ENCODE data around the gene CDKN2D.

CDKN2D gene

DNA sequence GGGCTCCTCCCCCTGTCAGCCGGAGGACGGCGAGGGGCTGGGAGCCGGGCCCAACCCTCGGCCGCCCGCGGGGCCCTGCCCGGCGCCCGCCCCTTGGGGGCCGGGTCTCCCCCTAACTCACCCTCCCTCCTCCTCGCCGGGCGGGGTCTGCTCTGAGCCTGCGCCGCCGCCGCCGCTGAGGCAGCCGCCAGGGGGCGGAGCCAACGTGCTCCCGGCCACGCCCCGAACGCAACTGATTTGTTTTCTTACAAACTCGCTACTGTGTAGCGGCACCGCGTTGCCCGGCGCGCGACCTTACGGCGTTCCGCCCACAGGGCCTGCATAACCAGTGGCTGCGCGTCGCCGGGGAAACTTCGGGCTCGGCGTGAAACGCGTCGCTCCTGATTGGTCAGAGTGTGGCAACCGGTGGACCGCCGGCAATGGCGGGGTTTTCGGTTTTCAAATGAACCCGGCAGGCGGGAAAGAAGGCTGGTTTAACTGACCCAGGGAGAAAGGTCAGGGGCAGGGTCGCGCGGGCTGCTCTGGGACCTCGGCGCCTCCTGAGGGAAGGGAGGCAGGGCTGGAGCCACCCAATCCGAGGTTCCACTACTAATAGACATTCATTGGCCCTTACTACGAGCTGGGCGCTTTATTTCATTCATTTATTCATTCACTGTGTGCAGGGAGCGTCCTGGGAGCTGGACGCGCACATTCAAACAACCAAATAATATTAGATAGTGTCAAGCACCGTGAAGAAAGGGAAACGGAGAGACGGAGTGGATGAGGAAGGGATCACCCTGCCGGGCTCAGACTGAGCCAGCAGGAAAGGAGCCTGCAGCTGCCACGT lies at the start of gene CDKN2D:
TSS of gene CDKN2D (minus strand) at position 154 of the 826 bp plus-strand sequence. CDS start 326 bp downstream, outside the sequence.
- peak within 1 kb of the TSS; percentile 51 for H3K27ac ChIP-seq
- TF ChIP-seq, protein P1, sequence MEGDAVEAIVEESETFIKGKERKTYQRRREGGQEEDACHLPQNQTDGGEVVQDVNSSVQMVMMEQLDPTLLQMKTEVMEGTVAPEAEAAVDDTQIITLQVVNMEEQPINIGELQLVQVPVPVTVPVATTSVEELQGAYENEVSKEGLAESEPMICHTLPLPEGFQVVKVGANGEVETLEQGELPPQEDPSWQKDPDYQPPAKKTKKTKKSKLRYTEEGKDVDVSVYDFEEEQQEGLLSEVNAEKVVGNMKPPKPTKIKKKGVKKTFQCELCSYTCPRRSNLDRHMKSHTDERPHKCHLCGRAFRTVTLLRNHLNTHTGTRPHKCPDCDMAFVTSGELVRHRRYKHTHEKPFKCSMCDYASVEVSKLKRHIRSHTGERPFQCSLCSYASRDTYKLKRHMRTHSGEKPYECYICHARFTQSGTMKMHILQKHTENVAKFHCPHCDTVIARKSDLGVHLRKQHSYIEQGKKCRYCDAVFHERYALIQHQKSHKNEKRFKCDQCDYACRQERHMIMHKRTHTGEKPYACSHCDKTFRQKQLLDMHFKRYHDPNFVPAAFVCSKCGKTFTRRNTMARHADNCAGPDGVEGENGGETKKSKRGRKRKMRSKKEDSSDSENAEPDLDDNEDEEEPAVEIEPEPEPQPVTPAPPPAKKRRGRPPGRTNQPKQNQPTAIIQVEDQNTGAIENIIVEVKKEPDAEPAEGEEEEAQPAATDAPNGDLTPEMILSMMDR (conservative IDR thresholded peaks at IDR 0.05): no peak

DNA sequence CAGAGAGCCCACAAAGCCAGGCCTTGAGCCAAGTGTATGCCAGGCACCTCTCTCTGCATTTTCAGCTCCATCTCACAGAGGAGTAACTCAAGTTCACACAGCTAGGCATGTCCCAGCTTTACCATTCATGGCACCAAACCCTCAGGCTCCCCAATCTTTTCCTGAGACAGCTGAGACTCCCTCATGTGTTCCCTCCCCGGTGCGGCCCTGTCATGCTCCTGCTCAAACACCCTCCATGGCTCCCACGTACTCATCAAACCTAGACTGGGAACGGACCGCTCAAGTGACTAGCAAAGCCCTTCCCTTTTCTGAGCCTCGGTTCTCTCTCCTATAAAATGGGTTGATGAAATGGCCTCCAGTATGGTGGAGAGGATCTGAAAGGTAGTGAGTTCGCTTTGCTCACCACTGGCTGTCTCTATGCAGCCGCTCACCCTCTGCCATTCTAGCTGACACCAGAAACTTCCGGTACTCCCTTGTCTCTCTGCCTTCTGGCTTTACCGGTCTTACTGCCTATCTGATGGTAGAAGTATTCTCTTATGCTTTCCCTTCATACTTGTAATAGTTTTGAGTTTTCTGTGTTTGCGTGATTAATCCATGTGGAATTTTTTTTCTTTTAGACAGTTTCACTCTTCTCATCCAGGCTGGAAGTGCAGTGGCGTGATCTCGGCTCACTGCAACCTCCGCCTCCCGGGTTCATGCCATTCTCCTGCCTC lies 48.8 kb upstream of the CDKN2D start:
- TF ChIP-seq, protein P1 (conservative IDR thresholded peaks at IDR 0.05): no peak
- peak overlapping the region; percentile 54 for H3K27ac ChIP-seq

DNA sequence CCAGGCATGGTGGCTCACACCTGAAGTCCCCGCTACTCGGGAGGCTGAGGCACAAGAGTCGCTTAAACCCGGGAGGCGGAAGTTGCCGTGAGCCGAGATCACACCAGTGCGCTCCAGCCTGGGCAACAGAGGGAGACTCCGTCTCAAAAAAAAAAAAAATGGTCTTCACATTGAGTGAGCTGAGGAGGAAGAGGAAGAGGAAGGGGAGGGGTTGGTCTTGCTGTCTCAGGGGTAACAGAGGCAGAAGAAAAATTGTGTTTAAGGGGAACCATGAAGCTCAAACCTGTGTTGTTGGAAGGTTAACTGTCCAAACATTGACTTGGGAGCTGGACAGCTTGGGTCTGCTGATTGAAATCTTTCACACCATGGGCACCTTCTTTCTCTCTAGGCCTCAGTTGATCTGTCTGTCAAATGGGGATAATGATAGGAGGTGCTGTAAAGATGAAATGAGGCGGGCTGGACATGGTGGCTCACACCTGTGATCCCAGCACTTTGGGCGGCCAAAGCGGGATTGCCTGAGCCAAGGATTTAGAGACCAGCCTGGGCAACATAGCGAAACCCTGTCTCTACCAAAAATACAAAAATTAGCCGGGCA lies 46.7 kb upstream of the CDKN2D start:
- H3K27ac ChIP-seq: no peak overlapping the region
- TF ChIP-seq, protein P1 (conservative IDR thresholded peaks at IDR 0.05): no peak

DNA sequence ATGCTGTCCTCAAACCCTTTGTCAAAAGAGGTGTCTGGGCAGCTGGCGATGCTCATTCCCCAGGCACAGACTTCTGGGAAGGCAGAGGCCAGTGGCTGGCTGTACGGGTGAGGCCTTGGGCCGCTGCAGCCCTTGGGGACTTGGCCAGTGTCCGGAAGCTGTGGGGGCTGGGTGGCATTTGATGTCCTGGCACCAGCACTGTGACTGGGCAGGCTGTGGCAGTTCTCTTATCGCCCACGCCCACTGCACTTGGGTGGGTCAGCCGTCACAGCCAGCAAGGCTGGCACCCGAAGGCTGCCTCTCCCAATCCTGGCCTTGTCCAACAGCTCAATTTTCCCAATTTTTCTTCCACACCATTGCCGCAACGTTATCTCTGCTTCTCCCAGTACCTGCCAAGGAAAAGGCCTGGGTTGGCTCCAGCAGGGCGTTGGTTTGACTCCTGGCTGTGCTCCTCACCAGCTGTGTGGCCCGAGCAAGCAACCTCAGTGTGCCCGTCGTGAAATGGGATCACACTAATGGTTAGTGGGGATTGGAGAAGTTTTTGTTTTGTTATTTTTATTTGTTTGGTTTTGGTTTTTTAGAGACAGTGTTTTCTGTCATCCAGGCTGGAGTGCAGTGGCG lies 43.8 kb upstream of the CDKN2D start:
- no peak overlapping the region for H3K27ac ChIP-seq
- TF ChIP-seq, protein P1 (conservative IDR thresholded peaks at IDR 0.05): no peak

DNA sequence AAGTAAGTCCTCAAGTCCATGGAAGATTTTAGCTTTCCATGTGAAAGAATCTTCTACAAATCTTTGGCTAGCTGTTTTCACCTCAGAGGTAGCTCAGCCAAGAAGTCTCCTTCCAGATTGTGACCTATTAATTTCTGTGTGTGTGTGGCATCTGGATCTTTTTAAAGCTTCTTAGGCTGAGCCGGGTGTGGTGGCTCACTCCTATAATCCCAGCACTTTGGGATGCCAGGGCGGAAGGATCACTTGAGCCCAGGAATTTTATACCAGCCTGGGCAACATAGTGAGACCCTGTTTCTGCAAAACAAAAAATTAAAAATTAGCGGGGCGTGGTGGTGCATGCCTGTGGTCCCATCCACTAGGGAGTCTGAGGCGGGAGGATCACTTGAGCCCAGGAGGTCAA lies 43.1 kb upstream of the CDKN2D start:
- no peak overlapping the region for H3K27ac ChIP-seq
- TF ChIP-seq, protein P1 (conservative IDR thresholded peaks at IDR 0.05): no peak

DNA sequence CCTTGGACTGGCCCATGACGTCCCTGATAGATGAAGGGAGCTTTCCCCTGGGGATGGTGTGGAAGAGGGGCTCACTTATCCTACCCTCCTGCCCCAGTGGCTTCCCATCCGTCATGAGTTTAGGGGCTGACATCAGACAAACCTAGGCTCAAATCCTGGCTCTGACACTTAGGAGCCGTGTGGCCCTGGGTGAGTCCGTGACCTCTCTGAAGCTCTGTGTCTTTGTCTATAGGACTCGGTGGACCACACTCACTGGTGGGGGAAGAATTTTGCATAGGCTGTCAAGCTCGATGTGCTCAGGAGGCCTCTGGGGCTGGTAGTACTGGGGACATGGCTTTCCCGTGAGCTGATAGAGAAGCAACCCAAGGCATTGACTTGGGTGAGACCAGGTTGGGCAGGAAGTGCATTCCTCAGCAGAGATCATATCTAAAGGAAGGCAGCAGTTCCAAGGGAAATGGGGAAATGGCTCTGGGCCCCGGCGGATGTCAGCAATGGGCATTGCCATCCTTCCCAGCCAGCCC lies 35.7 kb upstream of the CDKN2D start:
- peak overlapping the region; percentile 39 for H3K27ac ChIP-seq
- TF ChIP-seq, protein P1 (conservative IDR thresholded peaks at IDR 0.05): no peak

Measured in VCaP (cell line).